GM12878 (cell line): ENCODE data around the gene SNX8. TPM values are rescaled to one million over a fixed set of nuclear protein-coding genes. Genes with fewer than 3 reads are reported as not detected.

Experiments used
- ATAC-seq: fragments of 200-7000 bp; cut with Tn5 transposase; 3 replicates; pipeline ENCODE4 v1.9.1; 2020; ENCODE audit warnings: mild to moderate bottlenecking, moderate library complexity
- BruUV-seq: library from RNA; stranded (reverse); fragments of 400-500 nt; replicated peaks from 2 replicates; lab custom pipeline; 2021; lab: Mats Ljungman, UMichigan
- CTCF ChIA-PET: fragments of 300-600 bp; sonication (Branson Sonifier 250); formaldehyde crosslinking; extraction: SDS; loops from one replicate; lab custom pipeline; 2021; ENCODE audit warnings: inconsistent platforms; lab: Yijun Ruan, JAX
- POLR2A ChIA-PET: fragments of 350-600 bp; formaldehyde crosslinking; extraction: SDS; loops from one replicate; lab custom pipeline; 2021; ENCODE audit warnings: inconsistent platforms; lab: Charles Lee
- RAD21 ChIA-PET: fragments of 300-600 bp; sonication (Branson Sonifier 250); formaldehyde crosslinking; loops from one replicate; lab custom pipeline; 2023; ENCODE audit warnings: antibody characterized with exemption; ENCODE audit not compliant: unreplicated experiment; lab: Charles Lee
- SMC1A ChIA-PET: fragments of 300-600 bp; sonication (Branson Sonifier 250); formaldehyde crosslinking; loops from one replicate; lab custom pipeline; 2023; ENCODE audit not compliant: unreplicated experiment, uncharacterized antibody; lab: Charles Lee
- DNase-seq: peaks from one replicate; pipeline ENCODE4 v3.0.0-alpha.2; 2011; ENCODE audit warnings: low read depth, low spot score
- FAIRE-seq: peaks from 3 replicates; lab custom pipeline; 2011; peaks lifted over from hg19 to GRCh38; lab: Jason Lieb, UNC
- H2AFZ ChIP-seq: 2 replicates; pipeline ENCODE4 v1.6.0; 2011; ENCODE audit warnings: low read depth, low read length, control low read depth; ENCODE audit not compliant: control insufficient read depth
- H3K27ac ChIP-seq: 2 replicates; pipeline ENCODE4 v1.5.1; 2011; ENCODE audit warnings: control low read depth; ENCODE audit not compliant: control insufficient read depth, insufficient read depth
- H3K27me3 ChIP-seq, 2 experiments: replicated peaks in 1 of 2; 2 replicates each; pipeline versions ENCODE4 v1.6.0 to v1.6.1; 2011; ENCODE audit warnings: low read length in 1 of 2; ENCODE audit not compliant: control insufficient read depth in 2 of 2, insufficient read depth in 2 of 2
- H3K36me3 ChIP-seq, 2 experiments: 2 replicates each; pipeline ENCODE4 v1.5.1; 2011; ENCODE audit warnings: low read length in 1 of 2; ENCODE audit not compliant: control insufficient read depth in 2 of 2, insufficient read depth in 2 of 2
- H3K4me1 ChIP-seq: 2 replicates; pipeline ENCODE4 v1.6.1; 2011; ENCODE audit warnings: mild to moderate bottlenecking, low read length, moderate library complexity, mixed read lengths; ENCODE audit not compliant: control insufficient read depth, insufficient read depth
- H3K4me2 ChIP-seq: 2 replicates; pipeline ENCODE4 v1.6.0; 2011; ENCODE audit warnings: control low read depth; ENCODE audit not compliant: control insufficient read depth, insufficient read depth
- H3K4me3 ChIP-seq: fragments of 200-600 bp; sonication (generic); 2 replicates; pipeline ENCODE4 v1.5.1; 2016
- H3K79me2 ChIP-seq: 2 replicates; pipeline ENCODE4 v1.6.0; 2011; ENCODE audit warnings: low read length; ENCODE audit not compliant: control insufficient read depth, insufficient read depth
- H3K9ac ChIP-seq: 2 replicates; pipeline ENCODE4 v1.8.0; 2011; ENCODE audit warnings: low read length, control low read depth, mixed read lengths; ENCODE audit not compliant: control insufficient read depth, insufficient read depth
- H3K9me3 ChIP-seq: replicated peaks from 3 replicates; pipeline ENCODE4 v1.5.1; 2011; ENCODE audit warnings: mild to moderate bottlenecking, low read length; ENCODE audit not compliant: control insufficient read depth, insufficient read depth
- H4K20me1 ChIP-seq: 2 replicates; pipeline ENCODE4 v1.6.0; 2011; ENCODE audit not compliant: control insufficient read depth, insufficient read depth
- CBX3 ChIP-seq: fragments of 200-600 bp; sonication (generic); IDR thresholded peaks from 2 replicates; pipeline ENCODE4 v1.6.1; 2016; ENCODE audit warnings: low read depth, borderline replicate concordance
- FOS ChIP-seq: IDR thresholded peaks from 3 replicates; pipeline ENCODE4 v1.6.1; 2011; ENCODE audit warnings: borderline replicate concordance; ENCODE audit not compliant: insufficient read length; ENCODE audit errors: extremely low read depth
- GATAD2B ChIP-seq: fragments of 450-650 bp; conservative IDR thresholded peaks from 2 replicates; pipeline ENCODE4 v1.6.1; 2017; ENCODE audit warnings: low read depth, mild to moderate bottlenecking, moderate library complexity
- HDAC6 ChIP-seq: fragments of 200-600 bp; sonication (generic); IDR thresholded peaks from one replicate; pipeline ENCODE4 v1.8.0; 2017; ENCODE audit warnings: antibody characterized with exemption; ENCODE audit not compliant: unreplicated experiment
- RELA ChIP-seq: fragments of 450-650 bp; IDR thresholded peaks from 2 replicates; pipeline ENCODE4 v1.8.0; 2014; ENCODE audit warnings: borderline replicate concordance; ENCODE audit not compliant: partially characterized antibody
- SMAD5 ChIP-seq: IDR thresholded peaks from 2 replicates; pipeline ENCODE4 v1.6.1; 2016; ENCODE audit warnings: antibody characterized with exemption, low read depth
- SMC3 ChIP-seq: IDR thresholded peaks from 2 replicates; pipeline ENCODE4 v1.6.1; 2011; ENCODE audit warnings: low read length, improper control_type of control experiment, borderline replicate concordance
- SRF ChIP-seq, 2 experiments: IDR thresholded peaks; 2 replicates each; pipeline ENCODE4 v1.6.1; 2011; ENCODE audit warnings: low read depth in 2 of 2, low read length in 2 of 2, mild to moderate bottlenecking in 1 of 2, moderate library complexity in 1 of 2
- WGBS: methylation state at CpG from one replicate; pipeline ENCODE4 v1.1.6; 2016; ENCODE audit warnings: low lambda C conversion rate; ENCODE audit not compliant: insufficient replicate concordance, insufficient coverage; ENCODE audit errors: missing lambda C conversion rate; 5-methylcytosine and 5-hydroxymethylcytosine counted together
- in situ Hi-C: fragments of 300-500 bp; cut with MboI; formaldehyde crosslinking; loops from 9 replicates; pipeline ENCODE4 v1.14.3; 2018; ENCODE audit warnings: mixed read lengths
- intact Hi-C: fragments of 100-400 bp; cut with micrococcal nuclease; formaldehyde crosslinking; loops from one replicate; pipeline ENCODE4 v1.14.2; 2022; ENCODE audit not compliant: unreplicated experiment
- polyA plus RNA-seq, 11 experiments: library from polyadenylated mRNA; depleted of rRNA in 4 of 11; unstranded in 6 of 11; stranded (reverse) in 5 of 11; fragments of >200 nt; fragmentation: Nextera tagmentation in 4 of 11; fragmentation: Illumina TruSeq in 1 of 11; extraction: Ambion mirVana in 4 of 11; extraction: Trizol in 1 of 11; gene quantifications; 1 replicate in 1 of 11; 2 replicates in 10 of 11; pipeline versions ENCODE4 v1.2.1 to v1.2.3, GENCODE V29; 2011 to 2016; ENCODE audit warnings: inconsistent platforms in 2 of 11, missing spikeins in 2 of 11, low read depth in 1 of 11
- total RNA-seq, 4 experiments: library from RNA; depleted of rRNA in 3 of 4; stranded (reverse); fragments of >200 nt in 3 of 4; fragmentation: Illumina TruSeq in 1 of 4; extraction: Trizol in 1 of 4; gene quantifications; 2 replicates each; pipeline versions ENCODE4 v1.2.1 to v1.2.3, GENCODE V29; 2013 to 2021
- TF ChIP-seq, protein P1 (sequence below): fragments of 450-650 bp; IDR thresholded peaks from 2 replicates; pipeline ENCODE4 v1.6.1; 2017; ENCODE audit warnings: mild to moderate bottlenecking, moderate library complexity
- TF ChIP-seq, protein P2 (sequence below): IDR thresholded peaks from 2 replicates; pipeline ENCODE4 v1.6.1; 2011; ENCODE audit warnings: low read depth, low read length, improper control_type of control experiment, borderline replicate concordance

SNX8 gene
- total and polyA plus RNA-seq, 10 of the 15 experiments (the other 5 are each of a cell fraction or from before 2014, with no cell fraction given): 6.4 to 210 (median 97.6) TPM

DNA sequence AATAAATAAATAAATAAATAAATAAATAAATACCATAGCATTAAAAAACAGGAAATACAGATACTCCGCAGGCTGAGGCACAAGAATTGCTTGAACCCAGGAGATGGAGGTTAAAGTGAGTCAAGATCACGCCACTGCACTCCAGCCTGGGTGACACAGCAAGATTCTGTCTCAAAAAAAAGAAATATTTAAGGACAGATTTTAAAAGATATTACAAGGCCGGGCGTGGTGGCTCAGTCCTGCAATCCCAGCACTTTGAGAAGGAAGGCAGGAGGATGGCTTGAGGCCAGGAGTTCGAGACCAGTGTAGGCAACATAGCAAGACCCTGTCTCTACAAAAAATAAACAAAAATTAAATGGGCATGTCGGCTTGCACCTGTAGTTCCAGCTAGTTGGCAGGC, 17.5 kb upstream of the SNX8 start:
- CTCF ChIA-PET: interaction anchor here (1.0 to 1.3 kb wide), 2 partner anchors 70 to 83 kb away, joined by 3 to 4 read pairs; no protein-coding TSS in a partner anchor
- in situ Hi-C loops (no loop called here), intact Hi-C loops (no loop called here)
- FAIRE-seq: no peak
- Histone ChIP-seq H3K36me3 (no peaks in the 10 kb centered on the region), H3K27me3 (no peaks in the 10 kb centered on the region), H3K79me2 (no peaks in the 10 kb centered on the region), H3K4me3 (no peak overlapping the region), H3K27ac (no peak overlapping the region), H3K4me2 (no peak overlapping the region), H3K4me1 (no peaks in the 10 kb centered on the region), H4K20me1 (no peaks in the 10 kb centered on the region), H2AFZ (no peak overlapping the region), H3K9ac (no peak overlapping the region), H3K9me3 (no peaks in the 10 kb centered on the region)
- ATAC-seq: no peak
- 74% methylated on average over 6 of the region's 6 CpGs for WGBS
- POLR2A ChIA-PET: no interaction called here
- RAD21 ChIA-PET: interaction anchor here (1.2 kb wide), 1 partner anchor 16 kb away, joined by 7 read pairs; no protein-coding TSS in a partner anchor
- TF ChIP-seq SMAD5: no peak
- TF ChIP-seq HDAC6: no peak
- TF ChIP-seq SMC3: no peak
- TF ChIP-seq SRF (IDR thresholded peaks at IDR 0.05; ENCODE audit: low read depth in 2 of 2, low read length in 2 of 2): no peak
- TF ChIP-seq RELA: no peak
- TF ChIP-seq CBX3: no peak
- TF ChIP-seq, protein P1, sequence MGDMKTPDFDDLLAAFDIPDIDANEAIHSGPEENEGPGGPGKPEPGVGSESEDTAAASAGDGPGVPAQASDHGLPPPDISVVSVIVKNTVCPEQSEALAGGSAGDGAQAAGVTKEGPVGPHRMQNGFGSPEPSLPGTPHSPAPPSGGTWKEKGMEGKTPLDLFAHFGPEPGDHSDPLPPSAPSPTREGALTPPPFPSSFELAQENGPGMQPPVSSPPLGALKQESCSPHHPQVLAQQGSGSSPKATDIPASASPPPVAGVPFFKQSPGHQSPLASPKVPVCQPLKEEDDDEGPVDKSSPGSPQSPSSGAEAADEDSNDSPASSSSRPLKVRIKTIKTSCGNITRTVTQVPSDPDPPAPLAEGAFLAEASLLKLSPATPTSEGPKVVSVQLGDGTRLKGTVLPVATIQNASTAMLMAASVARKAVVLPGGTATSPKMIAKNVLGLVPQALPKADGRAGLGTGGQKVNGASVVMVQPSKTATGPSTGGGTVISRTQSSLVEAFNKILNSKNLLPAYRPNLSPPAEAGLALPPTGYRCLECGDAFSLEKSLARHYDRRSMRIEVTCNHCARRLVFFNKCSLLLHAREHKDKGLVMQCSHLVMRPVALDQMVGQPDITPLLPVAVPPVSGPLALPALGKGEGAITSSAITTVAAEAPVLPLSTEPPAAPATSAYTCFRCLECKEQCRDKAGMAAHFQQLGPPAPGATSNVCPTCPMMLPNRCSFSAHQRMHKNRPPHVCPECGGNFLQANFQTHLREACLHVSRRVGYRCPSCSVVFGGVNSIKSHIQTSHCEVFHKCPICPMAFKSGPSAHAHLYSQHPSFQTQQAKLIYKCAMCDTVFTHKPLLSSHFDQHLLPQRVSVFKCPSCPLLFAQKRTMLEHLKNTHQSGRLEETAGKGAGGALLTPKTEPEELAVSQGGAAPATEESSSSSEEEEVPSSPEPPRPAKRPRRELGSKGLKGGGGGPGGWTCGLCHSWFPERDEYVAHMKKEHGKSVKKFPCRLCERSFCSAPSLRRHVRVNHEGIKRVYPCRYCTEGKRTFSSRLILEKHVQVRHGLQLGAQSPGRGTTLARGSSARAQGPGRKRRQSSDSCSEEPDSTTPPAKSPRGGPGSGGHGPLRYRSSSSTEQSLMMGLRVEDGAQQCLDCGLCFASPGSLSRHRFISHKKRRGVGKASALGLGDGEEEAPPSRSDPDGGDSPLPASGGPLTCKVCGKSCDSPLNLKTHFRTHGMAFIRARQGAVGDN: no peak
- no peak for TF ChIP-seq FOS
- TF ChIP-seq, protein P2, sequence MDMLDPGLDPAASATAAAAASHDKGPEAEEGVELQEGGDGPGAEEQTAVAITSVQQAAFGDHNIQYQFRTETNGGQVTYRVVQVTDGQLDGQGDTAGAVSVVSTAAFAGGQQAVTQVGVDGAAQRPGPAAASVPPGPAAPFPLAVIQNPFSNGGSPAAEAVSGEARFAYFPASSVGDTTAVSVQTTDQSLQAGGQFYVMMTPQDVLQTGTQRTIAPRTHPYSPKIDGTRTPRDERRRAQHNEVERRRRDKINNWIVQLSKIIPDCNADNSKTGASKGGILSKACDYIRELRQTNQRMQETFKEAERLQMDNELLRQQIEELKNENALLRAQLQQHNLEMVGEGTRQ: no peak
- TF ChIP-seq GATAD2B: no peak
- no TSS peak for BruUV-seq
- DNase-seq: no peak
- SMC1A ChIA-PET: interaction anchor here (1.2 kb wide), 1 partner anchor 14 kb away, joined by 3 read pairs; no protein-coding TSS in a partner anchor
